OCI-LY1 (cell line): ENCODE data around the gene BHLHA15.

Experiments used
- EZH2 ChIP-seq: fragments of 200-600 bp; sonication (generic), shearing (Covaris generic); IDR thresholded peaks from 2 replicates; pipeline ENCODE4 v1.8.0; 2017; ENCODE audit warnings: borderline replicate concordance, mixed run types, mild to moderate bottlenecking, antibody characterized with exemption, low read length, moderate library complexity, mixed read lengths
- TF ChIP-seq, protein P1 (sequence below): fragments of 200-600 bp; sonication (generic), shearing (Covaris generic); IDR thresholded peaks from 2 replicates; pipeline ENCODE4 v1.5.1; 2017; ENCODE audit warnings: mild to moderate bottlenecking, antibody characterized with exemption, low read length, moderate library complexity, mixed read lengths

DNA sequence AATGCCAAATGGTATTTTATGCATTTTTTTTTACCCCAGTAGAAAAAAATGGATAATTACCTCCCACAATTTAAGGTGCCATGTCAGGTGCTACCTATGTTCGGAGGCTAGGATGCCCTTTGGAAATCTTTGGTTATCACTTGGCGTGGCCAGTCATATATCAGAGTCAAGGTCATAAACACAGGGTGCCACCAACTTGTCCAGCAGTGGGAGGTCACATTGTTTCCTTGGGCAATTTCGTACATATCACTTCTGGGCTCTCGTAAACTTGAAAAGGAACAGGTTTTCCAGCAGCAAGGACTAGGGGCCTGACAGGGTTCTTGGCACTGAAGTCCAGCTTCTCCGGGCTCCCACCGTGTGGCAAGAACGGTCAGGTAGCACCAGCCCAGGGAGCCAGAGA, 48.0 kb upstream of the BHLHA15 start:
- TF ChIP-seq, protein P1, sequence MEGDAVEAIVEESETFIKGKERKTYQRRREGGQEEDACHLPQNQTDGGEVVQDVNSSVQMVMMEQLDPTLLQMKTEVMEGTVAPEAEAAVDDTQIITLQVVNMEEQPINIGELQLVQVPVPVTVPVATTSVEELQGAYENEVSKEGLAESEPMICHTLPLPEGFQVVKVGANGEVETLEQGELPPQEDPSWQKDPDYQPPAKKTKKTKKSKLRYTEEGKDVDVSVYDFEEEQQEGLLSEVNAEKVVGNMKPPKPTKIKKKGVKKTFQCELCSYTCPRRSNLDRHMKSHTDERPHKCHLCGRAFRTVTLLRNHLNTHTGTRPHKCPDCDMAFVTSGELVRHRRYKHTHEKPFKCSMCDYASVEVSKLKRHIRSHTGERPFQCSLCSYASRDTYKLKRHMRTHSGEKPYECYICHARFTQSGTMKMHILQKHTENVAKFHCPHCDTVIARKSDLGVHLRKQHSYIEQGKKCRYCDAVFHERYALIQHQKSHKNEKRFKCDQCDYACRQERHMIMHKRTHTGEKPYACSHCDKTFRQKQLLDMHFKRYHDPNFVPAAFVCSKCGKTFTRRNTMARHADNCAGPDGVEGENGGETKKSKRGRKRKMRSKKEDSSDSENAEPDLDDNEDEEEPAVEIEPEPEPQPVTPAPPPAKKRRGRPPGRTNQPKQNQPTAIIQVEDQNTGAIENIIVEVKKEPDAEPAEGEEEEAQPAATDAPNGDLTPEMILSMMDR = no peak
- no peak for TF ChIP-seq EZH2
